ENCODE data around the gene NPAS3.

DNA sequence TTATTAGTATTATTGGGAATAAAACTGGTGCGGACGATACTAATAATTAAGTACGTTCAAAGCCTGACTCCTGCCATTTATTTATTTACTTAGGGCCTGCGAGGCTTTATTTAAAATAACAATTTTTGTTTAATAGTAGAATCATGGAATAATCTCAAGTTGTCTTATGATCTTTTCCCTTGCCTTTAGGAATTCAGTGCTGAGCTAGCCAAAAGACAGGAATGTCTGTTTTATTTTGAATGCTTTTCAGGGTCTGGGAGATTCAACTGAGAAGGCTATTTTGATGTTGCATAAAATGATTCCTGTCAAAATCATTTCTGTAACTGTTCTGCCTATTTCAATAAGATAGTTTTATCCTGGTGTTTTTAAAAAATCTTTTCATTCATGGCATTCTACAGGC, 522.4 kb downstream of the NPAS3 start:
- TF ChIP-seq, protein P1, sequence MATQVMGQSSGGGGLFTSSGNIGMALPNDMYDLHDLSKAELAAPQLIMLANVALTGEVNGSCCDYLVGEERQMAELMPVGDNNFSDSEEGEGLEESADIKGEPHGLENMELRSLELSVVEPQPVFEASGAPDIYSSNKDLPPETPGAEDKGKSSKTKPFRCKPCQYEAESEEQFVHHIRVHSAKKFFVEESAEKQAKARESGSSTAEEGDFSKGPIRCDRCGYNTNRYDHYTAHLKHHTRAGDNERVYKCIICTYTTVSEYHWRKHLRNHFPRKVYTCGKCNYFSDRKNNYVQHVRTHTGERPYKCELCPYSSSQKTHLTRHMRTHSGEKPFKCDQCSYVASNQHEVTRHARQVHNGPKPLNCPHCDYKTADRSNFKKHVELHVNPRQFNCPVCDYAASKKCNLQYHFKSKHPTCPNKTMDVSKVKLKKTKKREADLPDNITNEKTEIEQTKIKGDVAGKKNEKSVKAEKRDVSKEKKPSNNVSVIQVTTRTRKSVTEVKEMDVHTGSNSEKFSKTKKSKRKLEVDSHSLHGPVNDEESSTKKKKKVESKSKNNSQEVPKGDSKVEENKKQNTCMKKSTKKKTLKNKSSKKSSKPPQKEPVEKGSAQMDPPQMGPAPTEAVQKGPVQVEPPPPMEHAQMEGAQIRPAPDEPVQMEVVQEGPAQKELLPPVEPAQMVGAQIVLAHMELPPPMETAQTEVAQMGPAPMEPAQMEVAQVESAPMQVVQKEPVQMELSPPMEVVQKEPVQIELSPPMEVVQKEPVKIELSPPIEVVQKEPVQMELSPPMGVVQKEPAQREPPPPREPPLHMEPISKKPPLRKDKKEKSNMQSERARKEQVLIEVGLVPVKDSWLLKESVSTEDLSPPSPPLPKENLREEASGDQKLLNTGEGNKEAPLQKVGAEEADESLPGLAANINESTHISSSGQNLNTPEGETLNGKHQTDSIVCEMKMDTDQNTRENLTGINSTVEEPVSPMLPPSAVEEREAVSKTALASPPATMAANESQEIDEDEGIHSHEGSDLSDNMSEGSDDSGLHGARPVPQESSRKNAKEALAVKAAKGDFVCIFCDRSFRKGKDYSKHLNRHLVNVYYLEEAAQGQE (IDR thresholded peaks at IDR 0.05; ENCODE audit: insufficient read depth in 1 of 2, low read depth in 2 of 2, low read length in 2 of 2) = no peak
- no peak for TF ChIP-seq POLR2AphosphoS5 (IDR thresholded peaks at IDR 0.05; ENCODE audit: low read depth, low read length)
- TF ChIP-seq TAF1 (IDR thresholded peaks at IDR 0.05; ENCODE audit: borderline replicate concordance, insufficient read depth, low read length) = no peak
- no peak for TF ChIP-seq FOXP2 (optimal IDR thresholded peaks at IDR 0.05; ENCODE audit: borderline replicate concordance, extremely low read depth, extremely low read length, insufficient read depth)
- no peak for TF ChIP-seq SIN3A (IDR thresholded peaks at IDR 0.05; ENCODE audit: borderline replicate concordance, insufficient read depth, low read length)

All from PFSK-1 (cell line).